SK-N-SH treated with all-trans-retinoic acid at 6 μM for 48 hours (cell line): Measurements from ENCODE around the gene HAPLN1.

Experiments used
- ATAC-seq: fragments of 200-7000 bp; cut with Tn5 transposase; 3 replicates; pipeline ENCODE4 v1.9.1; 2020; ENCODE audit warnings: mild to moderate bottlenecking, moderate library complexity
- ARNTL ChIP-seq: fragments of 450-650 bp; formaldehyde crosslinking; IDR thresholded peaks from 2 replicates; pipeline ENCODE4 v1.5.0; 2020; ENCODE audit warnings: low read depth, mild to moderate bottlenecking, moderate library complexity, borderline replicate concordance
- CSDC2 ChIP-seq: fragments of 250-450 bp; sonication (Bioruptor Pico); IDR thresholded peaks from 2 replicates; pipeline ENCODE4 v1.5.0; 2020; ENCODE audit warnings: mild to moderate bottlenecking, moderate library complexity
- CSRNP3 ChIP-seq: fragments of 250-450 bp; sonication (Bioruptor Pico); IDR thresholded peaks from 2 replicates; pipeline ENCODE4 v1.5.1; 2021; ENCODE audit warnings: mild to moderate bottlenecking, moderate library complexity
- ESRRG ChIP-seq: fragments of 250-450 bp; sonication (Bioruptor Pico); IDR thresholded peaks from 2 replicates; pipeline ENCODE4 v1.6.1; 2021; ENCODE audit warnings: mild to moderate bottlenecking
- GLIS3 ChIP-seq: fragments of 250-450 bp; sonication (Bioruptor Pico); IDR thresholded peaks from 2 replicates; pipeline ENCODE4 v1.5.0; 2020; ENCODE audit warnings: mild to moderate bottlenecking, moderate library complexity
- OSR1 ChIP-seq: fragments of 250-450 bp; sonication (Bioruptor Pico); IDR thresholded peaks from 2 replicates; pipeline ENCODE4 v1.8.0; 2022; ENCODE audit warnings: moderate library complexity, mild to moderate bottlenecking, inconsistent platforms
- PATZ1 ChIP-seq: fragments of 250-450 bp; sonication (Bioruptor Pico); IDR thresholded peaks from 2 replicates; pipeline ENCODE4 v1.8.0; 2020; ENCODE audit warnings: mild to moderate bottlenecking, moderate library complexity, borderline replicate concordance
- POU6F1 ChIP-seq: fragments of 250-450 bp; sonication (Bioruptor Pico); IDR thresholded peaks from 2 replicates; pipeline ENCODE4 v1.8.0; 2021; ENCODE audit warnings: low read depth, mild to moderate bottlenecking, moderate library complexity, borderline replicate concordance
- PPARA ChIP-seq: fragments of 250-450 bp; sonication (Bioruptor Pico); IDR thresholded peaks from 2 replicates; pipeline ENCODE4 v1.5.0; 2020; ENCODE audit warnings: mild to moderate bottlenecking, borderline replicate concordance
- RARB ChIP-seq: fragments of 250-450 bp; sonication (Bioruptor Pico); IDR thresholded peaks from 2 replicates; pipeline ENCODE4 v1.8.0; 2021; ENCODE audit warnings: mild to moderate bottlenecking, moderate library complexity
- SNAI2 ChIP-seq: fragments of 250-450 bp; sonication (Bioruptor Pico); IDR thresholded peaks from 2 replicates; pipeline ENCODE4 v1.5.0; 2020; ENCODE audit warnings: mild to moderate bottlenecking, moderate library complexity
- TCF4 ChIP-seq: fragments of 250-450 bp; sonication (Bioruptor Pico); IDR thresholded peaks from 2 replicates; pipeline ENCODE4 v1.8.0; 2021; ENCODE audit warnings: mild to moderate bottlenecking, moderate library complexity, borderline replicate concordance
- ZC3H10 ChIP-seq: fragments of 250-450 bp; sonication (Bioruptor Pico); IDR thresholded peaks from 2 replicates; pipeline ENCODE4 v1.5.1; 2021; ENCODE audit warnings: mild to moderate bottlenecking, moderate library complexity
- ZFP3 ChIP-seq: fragments of 250-450 bp; sonication (Bioruptor Pico); IDR thresholded peaks from 2 replicates; pipeline ENCODE4 v1.5.0; 2020; ENCODE audit warnings: mild to moderate bottlenecking, moderate library complexity
- ZFP30 ChIP-seq: fragments of 450-650 bp; formaldehyde crosslinking; IDR thresholded peaks from 2 replicates; pipeline ENCODE4 v1.5.0; 2022; ENCODE audit warnings: mild to moderate bottlenecking, moderate library complexity
- ZNF565 ChIP-seq: fragments of 450-650 bp; formaldehyde crosslinking; conservative IDR thresholded peaks from 2 replicates; pipeline ENCODE4 v1.5.0; 2020; ENCODE audit warnings: low read depth, mild to moderate bottlenecking, moderate library complexity
- ZNF70 ChIP-seq: fragments of 450-650 bp; formaldehyde crosslinking; IDR thresholded peaks from 2 replicates; pipeline ENCODE4 v1.5.0; 2020; ENCODE audit warnings: mild to moderate bottlenecking, moderate library complexity
- ZNF8 ChIP-seq: fragments of 450-650 bp; formaldehyde crosslinking; IDR thresholded peaks from 2 replicates; pipeline ENCODE4 v1.5.0; 2020; ENCODE audit warnings: mild to moderate bottlenecking, moderate library complexity
- TF ChIP-seq, protein P1 (sequence below): fragments of 250-450 bp; sonication (Bioruptor Pico); IDR thresholded peaks from 2 replicates; pipeline ENCODE4 v1.5.1; 2020; ENCODE audit warnings: low read depth, mild to moderate bottlenecking, moderate library complexity
- TF ChIP-seq, protein P2 (sequence below): fragments of 250-450 bp; sonication (Bioruptor Pico); IDR thresholded peaks from 2 replicates; pipeline ENCODE4 v1.5.0; 2020; ENCODE audit warnings: mild to moderate bottlenecking, moderate library complexity

The HAPLN1 gene

DNA sequence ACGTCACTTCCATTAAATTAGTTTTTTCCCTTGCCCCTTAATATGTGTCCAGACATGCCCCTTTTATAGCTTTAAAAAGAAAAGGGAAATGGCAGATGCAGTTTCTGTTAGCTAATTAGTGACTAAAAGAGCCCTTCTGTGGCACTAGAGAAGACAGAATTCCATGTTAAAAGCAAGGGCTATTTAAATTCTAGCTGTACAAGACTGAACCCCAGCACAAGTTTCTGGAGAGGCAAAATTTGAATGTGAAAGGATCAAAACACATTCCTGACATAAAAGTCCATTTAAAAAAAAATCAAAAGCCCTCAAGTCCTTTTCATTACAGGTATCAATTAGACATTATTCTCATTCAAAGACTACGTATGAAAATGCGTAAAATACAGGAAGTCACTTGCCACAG is 78.7 kb downstream of the HAPLN1 start (continued):
- TF ChIP-seq PATZ1 (CRISPR knock-in tag): no peak

GRCh38 chr5:83639911-83640310 is 80.7 kb downstream of the HAPLN1 start:
- no peak for ATAC-seq
- TF ChIP-seq PATZ1 (CRISPR knock-in tag): no peak
- no peak for TF ChIP-seq SNAI2 (CRISPR knock-in tag)
- TF ChIP-seq OSR1: no peak
- TF ChIP-seq, protein P1, sequence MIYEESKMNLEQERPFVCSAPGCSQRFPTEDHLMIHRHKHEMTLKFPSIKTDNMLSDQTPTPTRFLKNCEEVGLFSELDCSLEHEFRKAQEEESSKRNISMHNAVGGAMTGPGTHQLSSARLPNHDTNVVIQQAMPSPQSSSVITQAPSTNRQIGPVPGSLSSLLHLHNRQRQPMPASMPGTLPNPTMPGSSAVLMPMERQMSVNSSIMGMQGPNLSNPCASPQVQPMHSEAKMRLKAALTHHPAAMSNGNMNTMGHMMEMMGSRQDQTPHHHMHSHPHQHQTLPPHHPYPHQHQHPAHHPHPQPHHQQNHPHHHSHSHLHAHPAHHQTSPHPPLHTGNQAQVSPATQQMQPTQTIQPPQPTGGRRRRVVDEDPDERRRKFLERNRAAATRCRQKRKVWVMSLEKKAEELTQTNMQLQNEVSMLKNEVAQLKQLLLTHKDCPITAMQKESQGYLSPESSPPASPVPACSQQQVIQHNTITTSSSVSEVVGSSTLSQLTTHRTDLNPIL (CRISPR knock-in tag): no peak
- TF ChIP-seq CSRNP3 (CRISPR knock-in tag): no peak
- TF ChIP-seq POU6F1 (CRISPR knock-in tag): no peak
- no peak for TF ChIP-seq ZNF70 (CRISPR knock-in tag)
- TF ChIP-seq ZC3H10 (CRISPR knock-in tag): no peak
- no peak for TF ChIP-seq ZNF8 (CRISPR knock-in tag)

- TF ChIP-seq TCF4 (CRISPR knock-in tag) (no peak), ESRRG (CRISPR knock-in tag) (no peak), ZFP30 (no peak), ARNTL (no peak), OSR1 (no peak), GLIS3 (no peak), RARB (no peak), ZNF8 (CRISPR knock-in tag) (no peak), CSDC2 (no peak), ZC3H10 (CRISPR knock-in tag) (no peak), ZNF565 (CRISPR knock-in tag) (no peak), PPARA (CRISPR knock-in tag) (no peak), POU6F1 (CRISPR knock-in tag) (no peak), ZNF70 (CRISPR knock-in tag) (no peak), CSRNP3 (CRISPR knock-in tag) (no peak), ZFP3 (CRISPR knock-in tag) (no peak)
- TF ChIP-seq, protein P1 (CRISPR knock-in tag): no peak
- TF ChIP-seq, protein P2, sequence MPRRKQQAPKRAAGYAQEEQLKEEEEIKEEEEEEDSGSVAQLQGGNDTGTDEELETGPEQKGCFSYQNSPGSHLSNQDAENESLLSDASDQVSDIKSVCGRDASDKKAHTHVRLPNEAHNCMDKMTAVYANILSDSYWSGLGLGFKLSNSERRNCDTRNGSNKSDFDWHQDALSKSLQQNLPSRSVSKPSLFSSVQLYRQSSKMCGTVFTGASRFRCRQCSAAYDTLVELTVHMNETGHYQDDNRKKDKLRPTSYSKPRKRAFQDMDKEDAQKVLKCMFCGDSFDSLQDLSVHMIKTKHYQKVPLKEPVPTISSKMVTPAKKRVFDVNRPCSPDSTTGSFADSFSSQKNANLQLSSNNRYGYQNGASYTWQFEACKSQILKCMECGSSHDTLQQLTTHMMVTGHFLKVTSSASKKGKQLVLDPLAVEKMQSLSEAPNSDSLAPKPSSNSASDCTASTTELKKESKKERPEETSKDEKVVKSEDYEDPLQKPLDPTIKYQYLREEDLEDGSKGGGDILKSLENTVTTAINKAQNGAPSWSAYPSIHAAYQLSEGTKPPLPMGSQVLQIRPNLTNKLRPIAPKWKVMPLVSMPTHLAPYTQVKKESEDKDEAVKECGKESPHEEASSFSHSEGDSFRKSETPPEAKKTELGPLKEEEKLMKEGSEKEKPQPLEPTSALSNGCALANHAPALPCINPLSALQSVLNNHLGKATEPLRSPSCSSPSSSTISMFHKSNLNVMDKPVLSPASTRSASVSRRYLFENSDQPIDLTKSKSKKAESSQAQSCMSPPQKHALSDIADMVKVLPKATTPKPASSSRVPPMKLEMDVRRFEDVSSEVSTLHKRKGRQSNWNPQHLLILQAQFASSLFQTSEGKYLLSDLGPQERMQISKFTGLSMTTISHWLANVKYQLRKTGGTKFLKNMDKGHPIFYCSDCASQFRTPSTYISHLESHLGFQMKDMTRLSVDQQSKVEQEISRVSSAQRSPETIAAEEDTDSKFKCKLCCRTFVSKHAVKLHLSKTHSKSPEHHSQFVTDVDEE (CRISPR knock-in tag): no peak
- no peak for ATAC-seq
These were observed 84.5 kb downstream of the HAPLN1 start for GRCh38 chr5:83636156-83636555.
